Mammary epithelial cell (primary cell): Measurements from ENCODE around the gene DOCK2.

Source experiments
- EZH2 ChIP-seq: IDR thresholded peaks from 2 replicates; pipeline ENCODE4 v1.6.1; 2012; ENCODE audit warnings: low read length, inconsistent platforms, borderline replicate concordance
- TF ChIP-seq, protein P1 (sequence below), 2 donors: IDR thresholded peaks in 1 of 2; conservative IDR thresholded peaks in 1 of 2; 2 replicates each; pipeline ENCODE4 v1.5.1; 2011 to 2012; ENCODE audit warnings: inconsistent platforms in 2 of 2, low read length in 2 of 2, mild to moderate bottlenecking in 2 of 2, control low read depth in 1 of 2, low read depth in 1 of 2; ENCODE audit not compliant: insufficient read depth in 1 of 2; ENCODE audit errors: extremely low read depth in 1 of 2

GRCh38 chr5:169989365-169989764, 352.3 kb downstream of the DOCK2 start:
- TF ChIP-seq, protein P1, sequence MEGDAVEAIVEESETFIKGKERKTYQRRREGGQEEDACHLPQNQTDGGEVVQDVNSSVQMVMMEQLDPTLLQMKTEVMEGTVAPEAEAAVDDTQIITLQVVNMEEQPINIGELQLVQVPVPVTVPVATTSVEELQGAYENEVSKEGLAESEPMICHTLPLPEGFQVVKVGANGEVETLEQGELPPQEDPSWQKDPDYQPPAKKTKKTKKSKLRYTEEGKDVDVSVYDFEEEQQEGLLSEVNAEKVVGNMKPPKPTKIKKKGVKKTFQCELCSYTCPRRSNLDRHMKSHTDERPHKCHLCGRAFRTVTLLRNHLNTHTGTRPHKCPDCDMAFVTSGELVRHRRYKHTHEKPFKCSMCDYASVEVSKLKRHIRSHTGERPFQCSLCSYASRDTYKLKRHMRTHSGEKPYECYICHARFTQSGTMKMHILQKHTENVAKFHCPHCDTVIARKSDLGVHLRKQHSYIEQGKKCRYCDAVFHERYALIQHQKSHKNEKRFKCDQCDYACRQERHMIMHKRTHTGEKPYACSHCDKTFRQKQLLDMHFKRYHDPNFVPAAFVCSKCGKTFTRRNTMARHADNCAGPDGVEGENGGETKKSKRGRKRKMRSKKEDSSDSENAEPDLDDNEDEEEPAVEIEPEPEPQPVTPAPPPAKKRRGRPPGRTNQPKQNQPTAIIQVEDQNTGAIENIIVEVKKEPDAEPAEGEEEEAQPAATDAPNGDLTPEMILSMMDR (conservative IDR thresholded peaks at IDR 0.05 in 1 of 2, IDR thresholded peaks at IDR 0.05 in 1 of 2; ENCODE audit: extremely low read depth in 1 of 2, insufficient read depth in 1 of 2, low read depth in 1 of 2, low read length in 2 of 2): no peak
- TF ChIP-seq EZH2: no peak
